CD14-positive monocyte (primary cell): ENCODE data around the gene ZNF792. TPM values are rescaled to one million over a fixed set of nuclear protein-coding genes. Genes with fewer than 3 reads are reported as not detected.

ENCODE experiments used
- DNase-seq, 3 donors: peaks; one replicate each; pipeline ENCODE4 v3.0.0-alpha.2; 2011 to 2022
- H2AFZ ChIP-seq: 2 replicates; pipeline ENCODE4 v1.6.0; 2012; ENCODE audit warnings: mild to moderate bottlenecking, low read depth, low read length, inconsistent platforms; ENCODE audit not compliant: insufficient read depth, poor library complexity, severe bottlenecking
- H3K27ac ChIP-seq, 2 donors: 1 replicate in 1 of 2; 2 replicates in 1 of 2; pipeline ENCODE4 v1.5.1; 2012 to 2013; ENCODE audit warnings: low read length in 2 of 2, control low read depth in 1 of 2, inconsistent platforms in 1 of 2, low read depth in 1 of 2, mild to moderate bottlenecking in 1 of 2
- H3K27me3 ChIP-seq, 2 donors: one replicate each; pipeline versions ENCODE4 v1.6.0 to v1.6.1; 2011 to 2013; ENCODE audit warnings: low read length in 2 of 2; ENCODE audit not compliant: control insufficient read depth in 2 of 2, insufficient read depth in 2 of 2
- H3K36me3 ChIP-seq, 2 donors: replicated peaks in 1 of 2; 1 replicate in 1 of 2; 2 replicates in 1 of 2; pipeline versions ENCODE4 v1.5.1 to v1.6.1; 2012 to 2013; ENCODE audit warnings: low read length in 2 of 2, control low read depth in 1 of 2, inconsistent platforms in 1 of 2, mild to moderate bottlenecking in 1 of 2; ENCODE audit not compliant: insufficient read depth in 2 of 2, control insufficient read depth in 1 of 2
- H3K4me1 ChIP-seq, 2 donors: 1 replicate in 1 of 2; 2 replicates in 1 of 2; pipeline versions ENCODE4 v1.5.1 to v1.6.1; 2012 to 2013; ENCODE audit warnings: low read length in 2 of 2, control low read depth in 1 of 2, inconsistent platforms in 1 of 2, mild to moderate bottlenecking in 1 of 2, moderate library complexity in 1 of 2; ENCODE audit not compliant: insufficient read depth in 2 of 2, control insufficient read depth in 1 of 2
- H3K4me2 ChIP-seq: replicated peaks from 2 replicates; pipeline ENCODE3; 2012; ENCODE audit warnings: low read length, moderate library complexity, mild to moderate bottlenecking; ENCODE audit not compliant: poor library complexity, severe bottlenecking; ENCODE audit errors: extremely low read depth
- H3K4me3 ChIP-seq, 3 experiments: fragments of 200-600 bp in 1 of 3; sonication (generic) in 1 of 3; replicated peaks in 1 of 3; 1 replicate in 2 of 3; 2 replicates in 1 of 3; pipeline ENCODE4 v1.5.1; 2011 to 2013; ENCODE audit warnings: low read length in 3 of 3, mild to moderate bottlenecking in 3 of 3, control low read depth in 2 of 3, low read depth in 2 of 3, inconsistent platforms in 1 of 3, moderate library complexity in 1 of 3
- H3K79me2 ChIP-seq: 2 replicates; pipeline ENCODE4 v1.6.0; 2012; ENCODE audit warnings: mild to moderate bottlenecking, control low read depth, inconsistent platforms, low read length, moderate library complexity; ENCODE audit not compliant: insufficient read depth
- H3K9ac ChIP-seq: 2 replicates; pipeline ENCODE4 v1.6.0; 2017; ENCODE audit warnings: low read length, mild to moderate bottlenecking; ENCODE audit not compliant: insufficient read depth, poor library complexity, severe bottlenecking
- H3K9me3 ChIP-seq, 2 donors: replicated peaks in 1 of 2; 1 replicate in 1 of 2; 2 replicates in 1 of 2; pipeline versions ENCODE4 v1.5.1 to v1.6.1; 2012 to 2013; ENCODE audit warnings: low read length in 2 of 2, control low read depth in 1 of 2; ENCODE audit not compliant: control insufficient read depth in 1 of 2, insufficient read depth in 1 of 2
- H4K20me1 ChIP-seq: 2 replicates; pipeline ENCODE4 v1.6.0; 2012; ENCODE audit warnings: mild to moderate bottlenecking, low read length, control low read depth, moderate library complexity; ENCODE audit not compliant: insufficient read depth
- H3K27ac Mint-ChIP-seq, 7 donors: one replicate each; pipeline ENCODE4 v1.8.0; 2020; ENCODE audit warnings: mild to moderate bottlenecking in 7 of 7, mixed read lengths in 7 of 7, moderate library complexity in 6 of 7, inconsistent platforms in 2 of 7
- H3K27me3 Mint-ChIP-seq, 3 donors: one replicate each; pipeline ENCODE4 v1.8.0; 2021 to 2022; ENCODE audit warnings: low read depth in 3 of 3, mild to moderate bottlenecking in 3 of 3, mixed read lengths in 3 of 3, moderate library complexity in 3 of 3, inconsistent platforms in 1 of 3
- H3K36me3 Mint-ChIP-seq, 2 donors: one replicate each; pipeline ENCODE4 v1.8.0; 2020; ENCODE audit warnings: mixed read lengths in 2 of 2, inconsistent platforms in 1 of 2, mild to moderate bottlenecking in 1 of 2
- H3K4me1 Mint-ChIP-seq: one replicate; pipeline ENCODE4 v1.8.0; 2020; ENCODE audit warnings: mild to moderate bottlenecking, mixed read lengths
- H3K4me3 Mint-ChIP-seq, 2 donors: one replicate each; pipeline ENCODE4 v1.8.0; 2020; ENCODE audit warnings: mild to moderate bottlenecking in 2 of 2, mixed read lengths in 2 of 2, moderate library complexity in 1 of 2
- H3K9me3 Mint-ChIP-seq, 7 donors: one replicate each; pipeline ENCODE4 v1.8.0; 2020 to 2022; ENCODE audit warnings: mixed read lengths in 7 of 7, mild to moderate bottlenecking in 6 of 7, moderate library complexity in 6 of 7, inconsistent platforms in 2 of 7
- CTCF ChIP-seq: fragments of 200-600 bp; IDR thresholded peaks from one replicate; pipeline ENCODE4 v1.8.0; 2022; ENCODE audit warnings: antibody characterized with exemption, mild to moderate bottlenecking
- WGBS: methylation state at CpG from one replicate; pipeline ENCODE4 v1.1.5; 2013; ENCODE audit warnings: missing lambda C conversion rate; ENCODE audit not compliant: insufficient coverage; 5-methylcytosine and 5-hydroxymethylcytosine counted together
- intact Hi-C, 2 donors: fragments of 100-400 bp; cut with micrococcal nuclease; formaldehyde crosslinking; loops; one replicate each; pipeline versions ENCODE4 v1.15.0 to v1.15.1; 2023
- polyA plus RNA-seq, 3 donors: library from polyadenylated mRNA; depleted of rRNA in 1 of 3; unstranded in 2 of 3; stranded (reverse) in 1 of 3; fragments of 300-500 nt in 2 of 3; fragments of >200 nt in 1 of 3; fragmentation: Illumina TruSeq in 2 of 3; gene quantifications; 1 replicate in 2 of 3; 2 replicates in 1 of 3; pipeline ENCODE4 v1.2.3, GENCODE V29; 2012 to 2021

Gene ZNF792
- polyA plus RNA-seq, 3 donors, result 1.3 to 3.3 (median 1.7) TPM

- DNase-seq, result no peak
- peak overlapping the region; percentile 20 to 85 (median 68) for H3K27ac Mint-ChIP-seq
- H3K27ac ChIP-seq, result peak overlapping the region in 1 of 2 donors; percentile 52
- peaks cover 46% of the 10 kb centered on the region for H3K4me1 Mint-ChIP-seq
- no peak for TF ChIP-seq CTCF
- no peaks in the 10 kb centered on the region for H3K36me3 ChIP-seq
- H3K4me3 Mint-ChIP-seq, result peak overlapping the region in 1 of 2 donors; percentile 6
- H3K4me2 ChIP-seq, result peak overlapping the region; percentile 32
- H4K20me1 ChIP-seq, result peaks cover 4% of the 10 kb centered on the region
- H3K9ac ChIP-seq, result no peak overlapping the region
- peaks cover 1 to 4% (median 3%) of the 10 kb centered on the region in 3 donors for H3K27me3 Mint-ChIP-seq
- WGBS, result 20% methylated on average over 2 of the region's 8 CpGs
- H3K79me2 ChIP-seq, result peaks cover 25% of the 10 kb centered on the region
- peak overlapping the region in 1 of 3 experiments; percentile 0 for H3K4me3 ChIP-seq
- intact Hi-C loops, result no loop called here
- no peaks in the 10 kb centered on the region for H3K27me3 ChIP-seq
- H3K4me1 ChIP-seq, result peaks cover 55 to 57% of the 10 kb centered on the region in 2 donors
- peaks cover 0 to 10% (median 3%) of the 10 kb centered on the region in 7 donors for H3K9me3 Mint-ChIP-seq
- H2AFZ ChIP-seq, result peak overlapping the region; percentile 41
- peaks cover 0 to 8% of the 10 kb centered on the region in 2 donors for H3K9me3 ChIP-seq
- peaks cover 2 to 4% of the 10 kb centered on the region in 2 donors for H3K36me3 Mint-ChIP-seq
Measured at GRCh38 chr19:34997071-34997617, 33.1 kb upstream of the ZNF792 start.

GRCh38 chr19:34995551-34995950 is 31.5 kb upstream of the ZNF792 start:
- no peaks in the 10 kb centered on the region for H3K27me3 ChIP-seq
- no peak for DNase-seq
- Mint-ChIP-seq H3K27ac (no peak overlapping the region), H3K27me3 (peaks cover 3 to 4% (median 3%) of the 10 kb centered on the region in 3 donors), H3K4me3 (no peak overlapping the region), H3K9me3 (peaks cover 0 to 8% (median 3%) of the 10 kb centered on the region in 7 donors), H3K4me1 (peaks cover 39% of the 10 kb centered on the region), H3K36me3 (no peaks in the 10 kb centered on the region)
- H3K4me3 ChIP-seq, result no peak overlapping the region
- 100% methylated on average over 2 of the region's 8 CpGs for WGBS
- intact Hi-C loops, result no loop called here
- no peaks in the 10 kb centered on the region for H3K36me3 ChIP-seq
- no peak overlapping the region for H2AFZ ChIP-seq
- H3K4me1 ChIP-seq, result peaks cover 41 to 45% of the 10 kb centered on the region in 2 donors
- H3K9ac ChIP-seq, result no peak overlapping the region
- no peaks in the 10 kb centered on the region for H4K20me1 ChIP-seq
- H3K27ac ChIP-seq, result no peak overlapping the region
- TF ChIP-seq CTCF, result no peak
- no peak overlapping the region for H3K4me2 ChIP-seq
- peaks cover 9% of the 10 kb centered on the region for H3K79me2 ChIP-seq
- H3K9me3 ChIP-seq, result peaks cover 0 to 8% of the 10 kb centered on the region in 2 donors
